Endothelial cell (in vitro differentiated cells): ENCODE data around the gene GMCL2. TPM values are rescaled to one million over a fixed set of nuclear protein-coding genes. Genes with fewer than 3 reads are reported as not detected.

Source experiments
- DNase-seq: peaks from one replicate; pipeline ENCODE4 v3.0.0; 2021; ENCODE audit warnings: low spot score
- H3K27ac Mint-ChIP-seq: one replicate; pipeline ENCODE4 v1.8.0; 2021; ENCODE audit warnings: mixed read lengths, inconsistent platforms; ENCODE audit not compliant: unreplicated experiment
- H3K27me3 Mint-ChIP-seq: one replicate; pipeline ENCODE4 v1.8.0; 2021; ENCODE audit warnings: mild to moderate bottlenecking, moderate library complexity, mixed read lengths, inconsistent platforms; ENCODE audit not compliant: unreplicated experiment
- H3K36me3 Mint-ChIP-seq: one replicate; pipeline ENCODE4 v1.8.0; 2021; ENCODE audit warnings: mild to moderate bottlenecking, low read depth, mixed read lengths, inconsistent platforms; ENCODE audit not compliant: unreplicated experiment
- H3K4me1 Mint-ChIP-seq: one replicate; pipeline ENCODE4 v1.8.0; 2021; ENCODE audit warnings: mild to moderate bottlenecking, mixed read lengths, inconsistent platforms; ENCODE audit not compliant: unreplicated experiment
- H3K4me3 Mint-ChIP-seq: one replicate; pipeline ENCODE4 v1.8.0; 2021; ENCODE audit warnings: mild to moderate bottlenecking, mixed read lengths, inconsistent platforms; ENCODE audit not compliant: unreplicated experiment
- H3K9me3 Mint-ChIP-seq: one replicate; pipeline ENCODE4 v1.8.0; 2021; ENCODE audit warnings: mixed read lengths, inconsistent platforms; ENCODE audit not compliant: unreplicated experiment
- total RNA-seq: library from RNA; stranded (reverse); fragmentation: NEBNext Ultra II Directional; extraction: Animal tissue kit (Norgen Biotek cat#: 25700); gene quantifications from one replicate; pipeline ENCODE4 v1.2.1, GENCODE V29; 2021; ENCODE audit not compliant: unreplicated experiment
- TF ChIP-seq, protein P1 (sequence below): fragments of 200-600 bp; sonication (generic); IDR thresholded peaks from one replicate; pipeline ENCODE4 v1.5.0; 2021; ENCODE audit warnings: antibody characterized with exemption; ENCODE audit not compliant: unreplicated experiment

The GMCL2 gene
- total RNA-seq, 1 donor from 2014 or later = not detected

DNA sequence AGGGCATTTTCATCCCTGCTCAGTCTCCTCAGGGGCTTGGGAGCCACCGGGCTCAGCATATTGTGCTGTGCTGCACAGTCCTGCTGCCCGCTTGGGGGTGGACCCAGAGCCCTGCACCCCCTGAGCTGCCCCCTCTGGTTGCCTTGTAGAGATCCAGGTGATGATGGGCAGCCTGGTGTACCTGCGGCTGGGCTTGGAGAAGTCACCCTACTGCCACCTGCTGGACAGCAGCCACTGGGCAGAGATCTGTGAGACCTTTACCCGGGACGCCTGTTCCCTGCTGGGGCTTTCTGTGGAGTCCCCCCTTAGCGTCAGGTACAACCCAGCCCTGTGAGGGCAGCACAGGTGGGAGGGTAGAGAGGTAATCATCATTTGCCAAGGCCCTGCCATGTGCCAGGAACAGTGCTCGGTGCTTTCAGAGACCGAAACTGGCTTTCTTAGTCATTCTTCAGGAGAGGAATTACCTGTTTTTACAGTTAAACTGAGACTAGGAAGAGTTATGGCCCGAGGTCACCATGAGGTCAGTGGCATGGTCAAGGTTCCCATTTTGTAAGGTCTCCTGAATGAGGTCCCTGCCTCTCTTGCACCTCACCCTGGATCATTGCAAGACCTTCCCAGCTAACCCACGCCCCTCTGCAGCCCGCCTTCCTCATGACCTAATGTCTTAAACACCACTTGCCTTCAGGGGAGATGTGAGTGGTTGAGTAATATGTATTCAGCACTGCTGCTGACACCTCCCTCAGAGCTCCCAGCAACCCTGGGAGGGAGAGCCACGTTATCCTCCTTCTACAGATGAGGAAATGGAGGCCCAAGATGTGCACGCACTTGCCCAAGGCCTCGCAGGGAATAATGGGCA is 41.0 kb downstream of the GMCL2 start:
- Mint-ChIP-seq H3K4me1 (peaks cover 15% of the 10 kb centered on the region), H3K4me3 (peak overlapping the region; percentile 65), H3K9me3 (peaks cover 4% of the 10 kb centered on the region), H3K27ac (no peak overlapping the region), H3K36me3 (peaks cover 62% of the 10 kb centered on the region), H3K27me3 (peaks cover 24% of the 10 kb centered on the region)
- TF ChIP-seq, protein P1, sequence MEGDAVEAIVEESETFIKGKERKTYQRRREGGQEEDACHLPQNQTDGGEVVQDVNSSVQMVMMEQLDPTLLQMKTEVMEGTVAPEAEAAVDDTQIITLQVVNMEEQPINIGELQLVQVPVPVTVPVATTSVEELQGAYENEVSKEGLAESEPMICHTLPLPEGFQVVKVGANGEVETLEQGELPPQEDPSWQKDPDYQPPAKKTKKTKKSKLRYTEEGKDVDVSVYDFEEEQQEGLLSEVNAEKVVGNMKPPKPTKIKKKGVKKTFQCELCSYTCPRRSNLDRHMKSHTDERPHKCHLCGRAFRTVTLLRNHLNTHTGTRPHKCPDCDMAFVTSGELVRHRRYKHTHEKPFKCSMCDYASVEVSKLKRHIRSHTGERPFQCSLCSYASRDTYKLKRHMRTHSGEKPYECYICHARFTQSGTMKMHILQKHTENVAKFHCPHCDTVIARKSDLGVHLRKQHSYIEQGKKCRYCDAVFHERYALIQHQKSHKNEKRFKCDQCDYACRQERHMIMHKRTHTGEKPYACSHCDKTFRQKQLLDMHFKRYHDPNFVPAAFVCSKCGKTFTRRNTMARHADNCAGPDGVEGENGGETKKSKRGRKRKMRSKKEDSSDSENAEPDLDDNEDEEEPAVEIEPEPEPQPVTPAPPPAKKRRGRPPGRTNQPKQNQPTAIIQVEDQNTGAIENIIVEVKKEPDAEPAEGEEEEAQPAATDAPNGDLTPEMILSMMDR = peak; percentile 52
- DNase-seq = peak; percentile 72

DNA sequence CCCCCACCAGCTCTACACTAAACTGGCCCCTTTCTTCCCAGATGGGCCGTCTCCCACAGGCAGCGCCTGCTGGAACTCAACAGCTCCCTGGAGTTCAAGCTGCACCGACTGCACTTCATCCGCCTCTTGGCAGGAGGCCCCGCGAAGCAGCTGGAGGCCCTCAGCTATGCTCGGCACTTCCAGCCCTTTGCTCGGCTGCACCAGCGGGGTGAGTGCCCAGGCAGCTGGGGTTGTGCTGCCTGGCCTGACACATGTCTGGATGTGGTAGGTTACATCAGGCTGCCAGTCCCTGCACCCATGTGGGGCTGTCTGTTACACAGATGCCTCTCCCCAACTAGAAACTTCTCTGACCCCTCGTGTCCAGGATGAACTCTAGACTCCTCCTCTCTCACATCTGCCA is 43.3 kb downstream of the GMCL2 start:
- Mint-ChIP-seq H3K9me3 (no peaks in the 10 kb centered on the region), H3K27ac (no peak overlapping the region), H3K36me3 (peaks cover 54% of the 10 kb centered on the region), H3K4me1 (peaks cover 4% of the 10 kb centered on the region), H3K27me3 (peaks cover 24% of the 10 kb centered on the region), H3K4me3 (no peak overlapping the region)
- no peak for DNase-seq
- TF ChIP-seq, protein P1 = no peak

DNA sequence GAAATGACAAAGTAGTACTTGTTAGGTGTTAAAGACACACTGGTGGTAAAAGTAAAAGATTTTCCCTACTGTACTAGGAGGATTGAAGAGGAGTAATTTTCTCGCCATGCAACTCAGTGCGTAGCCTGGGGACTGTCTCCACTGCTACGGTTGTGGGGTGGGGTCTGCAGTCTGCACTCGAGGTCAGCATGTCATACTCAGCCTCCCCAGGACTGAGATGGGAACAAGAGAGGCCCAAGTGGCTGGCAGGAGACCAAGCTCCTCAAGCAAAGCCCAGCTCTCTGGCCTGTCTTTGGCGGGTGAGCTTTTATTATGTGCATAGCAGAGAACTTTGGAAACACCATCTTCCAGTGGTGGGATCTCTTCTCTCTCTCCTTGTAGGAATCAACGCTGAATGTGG is 43.9 kb downstream of the GMCL2 start:
- DNase-seq = no peak
- TF ChIP-seq, protein P1 = no peak
- Mint-ChIP-seq H3K4me3 (no peak overlapping the region), H3K4me1 (peaks cover under 1% of the 10 kb centered on the region), H3K27ac (no peak overlapping the region), H3K27me3 (peaks cover 21% of the 10 kb centered on the region), H3K9me3 (no peaks in the 10 kb centered on the region), H3K36me3 (peaks cover 47% of the 10 kb centered on the region)

DNA sequence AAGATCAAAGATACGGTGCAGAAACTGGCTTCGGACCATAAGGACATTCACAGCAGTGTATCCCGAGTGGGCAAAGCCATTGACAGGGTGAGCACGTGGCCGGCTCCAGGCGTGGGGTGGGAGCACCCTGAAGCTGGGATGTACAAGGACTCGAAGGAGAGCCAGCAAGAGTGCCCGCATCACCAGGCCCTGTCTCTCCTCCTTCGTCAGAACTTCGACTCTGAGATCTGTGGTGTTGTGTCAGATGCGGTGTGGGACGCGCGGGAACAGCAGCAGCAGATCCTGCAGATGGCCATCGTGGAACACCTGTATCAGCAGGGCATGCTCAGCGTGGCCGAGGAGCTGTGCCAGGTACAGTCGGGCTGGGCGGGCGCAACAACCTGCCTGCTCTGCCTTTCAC is 44.5 kb downstream of the GMCL2 start:
- TF ChIP-seq, protein P1 = no peak
- peaks cover 43% of the 10 kb centered on the region for H3K36me3 Mint-ChIP-seq
- no peak for DNase-seq
- no peaks in the 10 kb centered on the region for H3K4me1 Mint-ChIP-seq
- H3K4me3 Mint-ChIP-seq = no peak overlapping the region
- peaks cover 17% of the 10 kb centered on the region for H3K27me3 Mint-ChIP-seq
- H3K9me3 Mint-ChIP-seq = no peaks in the 10 kb centered on the region
- H3K27ac Mint-ChIP-seq = peak overlapping the region; percentile 57

DNA sequence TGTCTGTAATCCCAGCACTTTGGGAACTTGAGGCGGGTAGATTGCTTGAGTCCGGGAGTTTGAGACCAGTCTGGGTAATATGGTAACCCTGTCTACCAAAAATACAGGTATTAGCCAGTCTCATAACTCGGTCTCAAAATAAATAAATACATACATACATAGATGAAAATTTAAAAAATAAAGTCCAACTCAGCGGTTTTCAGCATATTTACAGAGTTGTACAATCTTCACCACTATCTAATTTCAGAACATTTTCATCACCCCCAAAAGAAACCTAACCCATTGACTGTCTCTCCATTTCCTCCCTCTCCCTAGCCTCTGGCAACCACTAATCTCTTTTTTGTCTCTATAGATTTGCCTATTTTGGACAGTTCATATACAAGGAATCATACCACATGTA is 45.6 kb downstream of the GMCL2 start:
- Mint-ChIP-seq H3K4me3 (peak overlapping the region; percentile 12), H3K36me3 (peaks cover 39% of the 10 kb centered on the region)
- TF ChIP-seq, protein P1 = no peak

More for the DNA sequence above, 45.6 kb downstream of the GMCL2 start:
- no peak for DNase-seq
- H3K9me3 Mint-ChIP-seq = no peaks in the 10 kb centered on the region
- H3K4me1 Mint-ChIP-seq = no peaks in the 10 kb centered on the region
- H3K27me3 Mint-ChIP-seq = peaks cover 21% of the 10 kb centered on the region
- H3K27ac Mint-ChIP-seq = no peak overlapping the region
